K562 (cell line): ENCODE data around the gene OVOL3. TPM values are rescaled to one million over a fixed set of nuclear protein-coding genes. Genes with fewer than 3 reads are reported as not detected.

Source experiments
- C11orf30 ChIP-seq: fragments of 450-650 bp; IDR thresholded peaks from 2 replicates; pipeline ENCODE4 v1.6.1; 2016; ENCODE audit warnings: low read depth, mild to moderate bottlenecking
- CXXC5 ChIP-seq: fragments of 250-450 bp; sonication (Bioruptor Pico); IDR thresholded peaks from 2 replicates; pipeline ENCODE4 v1.8.0; 2022; ENCODE audit warnings: inconsistent platforms, mild to moderate bottlenecking, moderate library complexity
- ELF1 ChIP-seq: fragments of 200-800 bp; sonication (Bioruptor generic); IDR thresholded peaks from 2 replicates; pipeline ENCODE4 v1.6.1; 2016; ENCODE audit warnings: missing genetic modification characterization, missing compliant biosample characterization
- KLF10 ChIP-seq: fragments of 250-450 bp; sonication (Bioruptor Pico); IDR thresholded peaks from 2 replicates; pipeline ENCODE4 v1.6.1; 2021; ENCODE audit warnings: matching md5 sums
- NCOA2 ChIP-seq, 2 experiments: fragments of 450-650 bp; IDR thresholded peaks; 2 replicates each; pipeline ENCODE4 v1.6.1; 2018; ENCODE audit warnings: mild to moderate bottlenecking in 2 of 2, moderate library complexity in 1 of 2; ENCODE audit not compliant: partially characterized antibody in 2 of 2
- POLR2A ChIP-seq: fragments of 450-650 bp; conservative IDR thresholded peaks from 2 replicates; pipeline ENCODE4 v1.6.1; 2016
- RBM14 ChIP-seq: fragments of 200-400 bp; formaldehyde crosslinking; IDR thresholded peaks from 2 replicates; pipeline ENCODE4 v1.6.1; 2018; ENCODE audit warnings: low read depth, mild to moderate bottlenecking, low read length, moderate library complexity, borderline replicate concordance; ENCODE audit not compliant: insufficient read depth
- RNF2 ChIP-seq: sonication (generic); IDR thresholded peaks from 2 replicates; pipeline ENCODE4 v1.6.1; 2016
- SMAD4 ChIP-seq: fragments of 250-450 bp; sonication (Bioruptor Pico); conservative IDR thresholded peaks from 2 replicates; pipeline ENCODE4 v1.8.0; 2021; ENCODE audit warnings: inconsistent platforms, mild to moderate bottlenecking, moderate library complexity
- SMARCA4 ChIP-seq: fragments of 450-650 bp; IDR thresholded peaks from 2 replicates; pipeline ENCODE4 v1.6.1; 2016
- SREBF1 ChIP-seq: fragments of 150-350 bp; IDR thresholded peaks from 2 replicates; pipeline ENCODE4 v1.6.1; 2014; ENCODE audit warnings: antibody characterized with exemption, low read depth, low read length, borderline replicate concordance
- SRSF9 ChIP-seq: fragments of 200-400 bp; formaldehyde crosslinking; IDR thresholded peaks from 2 replicates; pipeline ENCODE4 v1.6.1; 2017; ENCODE audit warnings: low read depth, low read length, borderline replicate concordance
- TCF3 ChIP-seq: sonication (generic); formaldehyde crosslinking; IDR thresholded peaks from 2 replicates; pipeline ENCODE4 v1.4.0; 2020; ENCODE audit warnings: mild to moderate bottlenecking, missing genetic modification reagents
- ZNF77 ChIP-seq: fragments of 250-450 bp; sonication (Bioruptor Pico); IDR thresholded peaks from 2 replicates; pipeline ENCODE4 v1.5.0; 2020
- polyA plus RNA-seq, 8 experiments: library from polyadenylated mRNA; depleted of rRNA in 4 of 8; stranded (reverse) in 5 of 8; unstranded in 3 of 8; fragments of >200 nt; fragmentation: Nextera tagmentation in 2 of 8; fragmentation: Illumina TruSeq in 1 of 8; extraction: Ambion mirVana in 2 of 8; extraction: Trizol in 1 of 8; gene quantifications; 2 replicates each; pipeline versions ENCODE4 v1.2.1 to v1.2.3, GENCODE V29; 2011 to 2014; ENCODE audit warnings: inconsistent platforms in 1 of 8, missing spikeins in 1 of 8
- total RNA-seq, 7 experiments: library from RNA; depleted of rRNA in 6 of 7; stranded (reverse); fragments of >200 nt in 6 of 7; fragmentation: Illumina TruSeq in 2 of 7; extraction: Trizol in 2 of 7; gene quantifications; 2 replicates each; pipeline versions ENCODE4 v1.2.1 to v1.2.3, GENCODE V29; 2011 to 2021; ENCODE audit warnings: low replicate concordance in 1 of 7
- TF ChIP-seq, protein P1 (sequence below): fragments of 250-450 bp; sonication (Bioruptor Pico); IDR thresholded peaks from 2 replicates; pipeline ENCODE4 v1.4.0; 2020
- TF ChIP-seq, protein P2 (sequence below): sonication (generic); formaldehyde crosslinking; IDR thresholded peaks from 2 replicates; pipeline ENCODE4 v1.8.1; 2023; ENCODE audit warnings: mild to moderate bottlenecking, missing genetic modification reagents
- TF ChIP-seq, protein P3 (sequence below): fragments of 250-450 bp; sonication (Bioruptor Pico); IDR thresholded peaks from 2 replicates; pipeline ENCODE4 v1.8.0; 2021; ENCODE audit warnings: mild to moderate bottlenecking, moderate library complexity
- TF ChIP-seq, protein P4 (sequence below): sonication (generic); formaldehyde crosslinking; IDR thresholded peaks from 2 replicates; pipeline ENCODE4 v1.8.0; 2022; ENCODE audit warnings: missing genetic modification reagents, mild to moderate bottlenecking, moderate library complexity, borderline replicate concordance

OVOL3 gene
- total and polyA plus RNA-seq, 9 of the 15 experiments (the other 6 are each of a cell fraction or from before 2014, with no cell fraction given) = not detected

DNA sequence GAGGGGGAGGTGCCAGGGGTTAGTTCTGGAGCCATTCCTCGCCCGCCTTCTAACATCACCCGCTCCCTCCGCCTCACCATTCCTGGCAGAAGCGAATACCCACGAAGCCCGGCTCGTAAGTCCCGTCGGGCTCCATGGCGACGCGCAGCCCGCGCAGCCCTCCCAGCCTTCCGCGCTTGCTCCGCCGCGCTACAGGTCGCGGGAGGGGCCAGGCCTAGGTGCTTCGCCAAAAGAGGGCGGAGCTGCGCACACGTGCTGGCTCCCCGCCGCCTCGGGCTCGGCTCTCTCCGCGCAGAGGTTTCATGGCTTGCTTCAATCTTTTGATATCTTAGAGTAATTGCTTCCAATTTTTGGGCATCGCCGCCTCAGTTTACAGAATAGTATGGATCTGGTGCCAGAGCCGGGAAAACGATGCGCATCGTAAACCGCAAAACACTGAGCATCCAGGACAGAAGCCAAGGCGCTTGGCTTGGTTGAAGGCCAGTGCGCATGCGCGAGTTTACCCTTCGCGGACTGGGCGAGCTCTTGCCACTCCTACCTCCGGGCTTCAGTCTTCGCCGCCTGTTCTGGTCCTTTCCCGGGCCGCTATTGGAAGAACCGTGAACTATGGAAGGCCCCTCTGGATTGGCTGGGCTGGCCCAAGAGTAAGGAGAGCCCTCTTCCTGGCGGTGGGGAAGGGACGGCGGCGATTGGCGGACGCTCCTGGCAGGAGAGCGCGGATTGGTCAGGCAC, 3.9 kb downstream of the OVOL3 start, which contains the start of gene POLR2I (continued):
- TF ChIP-seq, protein P1, sequence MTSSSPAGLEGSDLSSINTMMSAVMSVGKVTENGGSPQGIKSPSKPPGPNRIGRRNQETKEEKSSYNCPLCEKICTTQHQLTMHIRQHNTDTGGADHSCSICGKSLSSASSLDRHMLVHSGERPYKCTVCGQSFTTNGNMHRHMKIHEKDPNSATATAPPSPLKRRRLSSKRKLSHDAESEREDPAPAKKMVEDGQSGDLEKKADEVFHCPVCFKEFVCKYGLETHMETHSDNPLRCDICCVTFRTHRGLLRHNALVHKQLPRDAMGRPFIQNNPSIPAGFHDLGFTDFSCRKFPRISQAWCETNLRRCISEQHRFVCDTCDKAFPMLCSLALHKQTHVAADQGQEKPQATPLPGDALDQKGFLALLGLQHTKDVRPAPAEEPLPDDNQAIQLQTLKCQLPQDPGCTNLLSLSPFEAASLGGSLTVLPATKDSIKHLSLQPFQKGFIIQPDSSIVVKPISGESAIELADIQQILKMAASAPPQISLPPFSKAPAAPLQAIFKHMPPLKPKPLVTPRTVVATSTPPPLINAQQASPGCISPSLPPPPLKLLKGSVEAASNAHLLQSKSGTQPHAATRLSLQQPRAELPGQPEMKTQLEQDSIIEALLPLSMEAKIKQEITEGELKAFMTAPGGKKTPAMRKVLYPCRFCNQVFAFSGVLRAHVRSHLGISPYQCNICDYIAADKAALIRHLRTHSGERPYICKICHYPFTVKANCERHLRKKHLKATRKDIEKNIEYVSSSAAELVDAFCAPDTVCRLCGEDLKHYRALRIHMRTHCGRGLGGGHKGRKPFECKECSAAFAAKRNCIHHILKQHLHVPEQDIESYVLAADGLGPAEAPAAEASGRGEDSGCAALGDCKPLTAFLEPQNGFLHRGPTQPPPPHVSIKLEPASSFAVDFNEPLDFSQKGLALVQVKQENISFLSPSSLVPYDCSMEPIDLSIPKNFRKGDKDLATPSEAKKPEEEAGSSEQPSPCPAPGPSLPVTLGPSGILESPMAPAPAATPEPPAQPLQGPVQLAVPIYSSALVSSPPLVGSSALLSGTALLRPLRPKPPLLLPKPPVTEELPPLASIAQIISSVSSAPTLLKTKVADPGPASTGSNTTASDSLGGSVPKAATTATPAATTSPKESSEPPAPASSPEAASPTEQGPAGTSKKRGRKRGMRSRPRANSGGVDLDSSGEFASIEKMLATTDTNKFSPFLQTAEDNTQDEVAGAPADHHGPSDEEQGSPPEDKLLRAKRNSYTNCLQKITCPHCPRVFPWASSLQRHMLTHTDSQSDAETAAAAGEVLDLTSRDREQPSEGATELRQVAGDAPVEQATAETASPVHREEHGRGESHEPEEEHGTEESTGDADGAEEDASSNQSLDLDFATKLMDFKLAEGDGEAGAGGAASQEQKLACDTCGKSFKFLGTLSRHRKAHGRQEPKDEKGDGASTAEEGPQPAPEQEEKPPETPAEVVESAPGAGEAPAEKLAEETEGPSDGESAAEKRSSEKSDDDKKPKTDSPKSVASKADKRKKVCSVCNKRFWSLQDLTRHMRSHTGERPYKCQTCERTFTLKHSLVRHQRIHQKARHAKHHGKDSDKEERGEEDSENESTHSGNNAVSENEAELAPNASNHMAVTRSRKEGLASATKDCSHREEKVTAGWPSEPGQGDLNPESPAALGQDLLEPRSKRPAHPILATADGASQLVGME (CRISPR knock-in tag) = no peak
- TF ChIP-seq SRSF9 = no peak
- TF ChIP-seq SMAD4 (CRISPR knock-in tag) = 0 out of 2 replicates have a peak, but pooled peaks have one; percentile 59
- TF ChIP-seq, protein P2, sequence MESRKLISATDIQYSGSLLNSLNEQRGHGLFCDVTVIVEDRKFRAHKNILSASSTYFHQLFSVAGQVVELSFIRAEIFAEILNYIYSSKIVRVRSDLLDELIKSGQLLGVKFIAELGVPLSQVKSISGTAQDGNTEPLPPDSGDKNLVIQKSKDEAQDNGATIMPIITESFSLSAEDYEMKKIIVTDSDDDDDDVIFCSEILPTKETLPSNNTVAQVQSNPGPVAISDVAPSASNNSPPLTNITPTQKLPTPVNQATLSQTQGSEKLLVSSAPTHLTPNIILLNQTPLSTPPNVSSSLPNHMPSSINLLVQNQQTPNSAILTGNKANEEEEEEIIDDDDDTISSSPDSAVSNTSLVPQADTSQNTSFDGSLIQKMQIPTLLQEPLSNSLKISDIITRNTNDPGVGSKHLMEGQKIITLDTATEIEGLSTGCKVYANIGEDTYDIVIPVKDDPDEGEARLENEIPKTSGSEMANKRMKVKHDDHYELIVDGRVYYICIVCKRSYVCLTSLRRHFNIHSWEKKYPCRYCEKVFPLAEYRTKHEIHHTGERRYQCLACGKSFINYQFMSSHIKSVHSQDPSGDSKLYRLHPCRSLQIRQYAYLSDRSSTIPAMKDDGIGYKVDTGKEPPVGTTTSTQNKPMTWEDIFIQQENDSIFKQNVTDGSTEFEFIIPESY = peak; percentile 62
- TF ChIP-seq SREBF1 = 0 out of 2 replicates have a peak, but pooled peaks have one; percentile 8
- TF ChIP-seq, protein P3, sequence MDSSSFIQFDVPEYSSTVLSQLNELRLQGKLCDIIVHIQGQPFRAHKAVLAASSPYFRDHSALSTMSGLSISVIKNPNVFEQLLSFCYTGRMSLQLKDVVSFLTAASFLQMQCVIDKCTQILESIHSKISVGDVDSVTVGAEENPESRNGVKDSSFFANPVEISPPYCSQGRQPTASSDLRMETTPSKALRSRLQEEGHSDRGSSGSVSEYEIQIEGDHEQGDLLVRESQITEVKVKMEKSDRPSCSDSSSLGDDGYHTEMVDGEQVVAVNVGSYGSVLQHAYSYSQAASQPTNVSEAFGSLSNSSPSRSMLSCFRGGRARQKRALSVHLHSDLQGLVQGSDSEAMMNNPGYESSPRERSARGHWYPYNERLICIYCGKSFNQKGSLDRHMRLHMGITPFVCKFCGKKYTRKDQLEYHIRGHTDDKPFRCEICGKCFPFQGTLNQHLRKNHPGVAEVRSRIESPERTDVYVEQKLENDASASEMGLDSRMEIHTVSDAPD = no peak
- TF ChIP-seq, protein P4, sequence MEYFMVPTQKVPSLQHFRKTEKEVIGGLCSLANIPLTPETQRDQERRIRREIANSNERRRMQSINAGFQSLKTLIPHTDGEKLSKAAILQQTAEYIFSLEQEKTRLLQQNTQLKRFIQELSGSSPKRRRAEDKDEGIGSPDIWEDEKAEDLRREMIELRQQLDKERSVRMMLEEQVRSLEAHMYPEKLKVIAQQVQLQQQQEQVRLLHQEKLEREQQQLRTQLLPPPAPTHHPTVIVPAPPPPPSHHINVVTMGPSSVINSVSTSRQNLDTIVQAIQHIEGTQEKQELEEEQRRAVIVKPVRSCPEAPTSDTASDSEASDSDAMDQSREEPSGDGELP = no peak
- TF ChIP-seq ZNF77 (CRISPR knock-in tag) = no peak
- no peak for TF ChIP-seq ELF1 (tag)
- no peak for TF ChIP-seq SMARCA4
- peak; percentile 69 for TF ChIP-seq POLR2A
- TF ChIP-seq C11orf30 = peak; percentile 65
- TF ChIP-seq TCF3 (CRISPR knock-in tag) = peak; percentile 25; the same call in 1 of the 2 replicates
- TF ChIP-seq KLF10 (CRISPR knock-in tag) = no peak
- TF ChIP-seq RBM14 = no peak
- no peak for TF ChIP-seq NCOA2 (IDR thresholded peaks at IDR 0.05; ENCODE audit: partially characterized antibody in 2 of 2)
- peak; percentile 96 for TF ChIP-seq CXXC5 (CRISPR knock-in tag)
- TF ChIP-seq RNF2 = peak; percentile 77; the same call in 1 of the 2 replicates
